Measurements from ENCODE around the gene HGF.
"Not testable (repeated sequence)": the region's sequence is repeated elsewhere in the genome, so short reads cannot be mapped to it uniquely, and the experiment has no call there.

The HGF gene

GRCh38 chr7:81775560-81775959 is 5.7 kb upstream of the HGF start:
- DNase-seq: no peak

GRCh38 chr7:81774551-81774950 is 4.7 kb upstream of the HGF start:
- DNase-seq: no peak

- no peak for DNase-seq
Observed at GRCh38 chr7:81770728-81771223, 929 bp upstream of the HGF start.

GRCh38 chr7:81768951-81769778 is 682 bp downstream of the HGF start:
- no peak for DNase-seq

- no peak for DNase-seq
Observed at GRCh38 chr7:81767926-81768325, 1.9 kb downstream of the HGF start.

- no peak for DNase-seq
Observed at GRCh38 chr7:81761821-81762220, 8.0 kb downstream of the HGF start.

- no peak for DNase-seq
Observed at GRCh38 chr7:81761031-81761430, 8.8 kb downstream of the HGF start.

GRCh38 chr7:81754918-81755696 is 14.7 kb downstream of the HGF start:
- DNase-seq: no peak

- no peak for DNase-seq
Observed at GRCh38 chr7:81753392-81753791, 16.5 kb downstream of the HGF start.

- DNase-seq: no peak
Observed at GRCh38 chr7:81752318-81752714, 17.5 kb downstream of the HGF start.

GRCh38 chr7:81751619-81752317 is 18.1 kb downstream of the HGF start:
- DNase-seq: no peak

- DNase-seq: no peak
Observed at GRCh38 chr7:81745637-81746036, 24.2 kb downstream of the HGF start.

- DNase-seq: no peak
Observed at GRCh38 chr7:81744389-81744788, 25.5 kb downstream of the HGF start.

GRCh38 chr7:81743665-81744064 is 26.2 kb downstream of the HGF start:
- DNase-seq: no peak

GRCh38 chr7:81743201-81743600 is 26.6 kb downstream of the HGF start:
- no peak for DNase-seq

- DNase-seq: no peak
Observed at GRCh38 chr7:81740403-81740802, 29.4 kb downstream of the HGF start.

- no peak for DNase-seq
Observed at GRCh38 chr7:81736091-81736490, 33.8 kb downstream of the HGF start.

GRCh38 chr7:81725812-81726127 is 44.1 kb downstream of the HGF start:
- no peak for DNase-seq

- no peak for DNase-seq
Observed at GRCh38 chr7:81725003-81725811, 44.6 kb downstream of the HGF start.

- DNase-seq: not testable (repeated sequence)
Observed at GRCh38 chr7:81722250-81722649, 47.6 kb downstream of the HGF start.

GRCh38 chr7:81721437-81721836 is 48.4 kb downstream of the HGF start:
- no peak for DNase-seq

- no peak for DNase-seq
Observed at GRCh38 chr7:81719865-81720264, 50.0 kb downstream of the HGF start.
